Endometrial microvascular endothelial cells (primary cell): Measurements from ENCODE around the gene SHH. TPM values are rescaled to one million over a fixed set of nuclear protein-coding genes. Genes with fewer than 3 reads are reported as not detected.

ENCODE experiments used
- in situ Hi-C: cut with HindIII; loops from 2 replicates; pipeline ENCODE4 v1.10.0; 2017; ENCODE audit warnings: low sequenced_read_pairs, low pct_unique_long_range_greater_than_20kb; ENCODE audit errors: inconsistent ontology term
- total RNA-seq: library from RNA; depleted of rRNA; stranded (reverse); fragments of >200 nt; gene quantifications from one replicate; pipeline ENCODE4 v1.2.3, GENCODE V29; 2015; ENCODE audit errors: inconsistent ontology term

Gene SHH
- total RNA-seq, 1 donor from 2014 or later: not detected

GRCh38 chr7:155798673-155799439 is 13.4 kb downstream of the SHH start:
- in situ Hi-C loops: no loop called here

GRCh38 chr7:155797262-155798250 is 14.7 kb downstream of the SHH start:
- in situ Hi-C loops: no loop called here

GRCh38 chr7:155796381-155797261 is 15.6 kb downstream of the SHH start:
- in situ Hi-C loops: no loop called here

- in situ Hi-C loops: no loop called here
These were observed 16.3 kb downstream of the SHH start for GRCh38 chr7:155795951-155796350.

- in situ Hi-C loops: no loop called here
These were observed 16.9 kb downstream of the SHH start for GRCh38 chr7:155795401-155795800.

GRCh38 chr7:155794196-155794595 is 18.1 kb downstream of the SHH start:
- in situ Hi-C loops: no loop called here

GRCh38 chr7:155793720-155794119 is 18.5 kb downstream of the SHH start:
- in situ Hi-C loops: no loop called here

- in situ Hi-C loops: no loop called here
These were observed 19.2 kb downstream of the SHH start for GRCh38 chr7:155792999-155793560.

GRCh38 chr7:155792315-155792960 is 19.8 kb downstream of the SHH start:
- in situ Hi-C loops: no loop called here

- in situ Hi-C loops: no loop called here
These were observed 20.4 kb downstream of the SHH start for GRCh38 chr7:155791836-155792235.

- in situ Hi-C loops: no loop called here
These were observed 21.0 kb downstream of the SHH start for GRCh38 chr7:155791214-155791737.

- in situ Hi-C loops: no loop called here
These were observed 21.6 kb downstream of the SHH start for GRCh38 chr7:155790666-155791065.

- in situ Hi-C loops: no loop called here
These were observed 23.1 kb downstream of the SHH start for GRCh38 chr7:155789001-155789725.

GRCh38 chr7:155788616-155789000 is 23.7 kb downstream of the SHH start:
- in situ Hi-C loops: no loop called here

- in situ Hi-C loops: no loop called here
These were observed 25.0 kb downstream of the SHH start for GRCh38 chr7:155787171-155787851.

- in situ Hi-C loops: no loop called here
These were observed 25.8 kb downstream of the SHH start for GRCh38 chr7:155786491-155786890.

- in situ Hi-C loops: no loop called here
These were observed 26.7 kb downstream of the SHH start for GRCh38 chr7:155785536-155785935.
